OCI-LY7 (cell line): ENCODE results near the gene TRIM71.

Experiments
- CTCF ChIP-seq: fragments of 200-600 bp; sonication (generic); conservative IDR thresholded peaks from 2 replicates; pipeline ENCODE4 v1.5.1; 2014; ENCODE audit warnings: mild to moderate bottlenecking, antibody characterized with exemption, low read length, moderate library complexity, mixed read lengths
- EZH2phosphoT487 ChIP-seq: fragments of 200-600 bp; sonication (generic); IDR thresholded peaks from 2 replicates; pipeline ENCODE4 v1.6.1; 2018; ENCODE audit warnings: low read depth, borderline replicate concordance, mild to moderate bottlenecking, mixed run types, antibody characterized with exemption, low read length, moderate library complexity, mixed read lengths

GRCh38 chr3:32835961-32836360 lies 18.2 kb downstream of the TRIM71 start:
- no peak for TF ChIP-seq CTCF
- no peak for TF ChIP-seq EZH2phosphoT487
